Loucy (cell line): Measurements from ENCODE around the gene CACNA1S.

ENCODE experiments used
- EZH2phosphoT487 ChIP-seq: fragments of 200-600 bp; IDR thresholded peaks from 2 replicates; pipeline ENCODE4 v1.6.1; 2018; ENCODE audit warnings: antibody characterized with exemption, mild to moderate bottlenecking, moderate library complexity, borderline replicate concordance
- TF ChIP-seq, protein P1 (sequence below): fragments of 200-600 bp; sonication (generic); conservative IDR thresholded peaks from 2 replicates; pipeline ENCODE4 v1.5.1; 2014; ENCODE audit warnings: mild to moderate bottlenecking, antibody characterized with exemption, low read length

DNA sequence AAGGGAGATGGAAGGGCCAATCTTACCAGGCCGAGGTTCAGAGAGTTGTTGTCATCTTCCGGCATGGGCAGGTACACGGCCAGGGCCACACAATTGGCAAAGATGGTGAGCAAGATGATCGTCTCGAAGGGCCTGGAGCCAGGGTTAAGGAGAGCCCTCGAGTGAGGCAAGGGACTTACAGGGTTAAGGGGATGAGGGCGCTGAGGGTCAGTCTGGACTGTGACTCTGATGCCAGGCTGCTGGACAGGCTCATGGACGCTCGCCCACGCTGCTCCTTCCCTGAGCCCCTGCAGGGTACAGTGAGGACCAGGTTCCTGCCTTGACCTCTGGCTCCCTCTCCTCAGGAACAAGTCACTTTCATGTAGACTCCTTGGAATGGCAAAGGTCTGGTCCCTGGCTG is 2.1 kb downstream of the CACNA1S start:
- TF ChIP-seq, protein P1, sequence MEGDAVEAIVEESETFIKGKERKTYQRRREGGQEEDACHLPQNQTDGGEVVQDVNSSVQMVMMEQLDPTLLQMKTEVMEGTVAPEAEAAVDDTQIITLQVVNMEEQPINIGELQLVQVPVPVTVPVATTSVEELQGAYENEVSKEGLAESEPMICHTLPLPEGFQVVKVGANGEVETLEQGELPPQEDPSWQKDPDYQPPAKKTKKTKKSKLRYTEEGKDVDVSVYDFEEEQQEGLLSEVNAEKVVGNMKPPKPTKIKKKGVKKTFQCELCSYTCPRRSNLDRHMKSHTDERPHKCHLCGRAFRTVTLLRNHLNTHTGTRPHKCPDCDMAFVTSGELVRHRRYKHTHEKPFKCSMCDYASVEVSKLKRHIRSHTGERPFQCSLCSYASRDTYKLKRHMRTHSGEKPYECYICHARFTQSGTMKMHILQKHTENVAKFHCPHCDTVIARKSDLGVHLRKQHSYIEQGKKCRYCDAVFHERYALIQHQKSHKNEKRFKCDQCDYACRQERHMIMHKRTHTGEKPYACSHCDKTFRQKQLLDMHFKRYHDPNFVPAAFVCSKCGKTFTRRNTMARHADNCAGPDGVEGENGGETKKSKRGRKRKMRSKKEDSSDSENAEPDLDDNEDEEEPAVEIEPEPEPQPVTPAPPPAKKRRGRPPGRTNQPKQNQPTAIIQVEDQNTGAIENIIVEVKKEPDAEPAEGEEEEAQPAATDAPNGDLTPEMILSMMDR, result no peak
- no peak for TF ChIP-seq EZH2phosphoT487
